Measurements from ENCODE around the gene SHROOM3.

- TF ChIP-seq CTCF (IDR thresholded peaks at IDR 0.05) (no peak), ELK1 (IDR thresholded peaks at IDR 0.05; ENCODE audit: low read depth, low read length) (no peak), CEBPB (IDR thresholded peaks at IDR 0.05) (no peak), RNF2 (IDR thresholded peaks at IDR 0.05; ENCODE audit: borderline replicate concordance, low read depth) (no peak), MAX (IDR thresholded peaks at IDR 0.05) (no peak), POLR2A (IDR thresholded peaks at IDR 0.05; ENCODE audit: low read length) (no peak), RARB (CRISPR knock-in tag; IDR thresholded peaks at IDR 0.05) (no peak), SMC3 (IDR thresholded peaks at IDR 0.05) (no peak), PHF8 (IDR thresholded peaks at IDR 0.05; ENCODE audit: borderline replicate concordance, low read depth) (no peak), REST (IDR thresholded peaks at IDR 0.05) (no peak), RAD21 (conservative IDR thresholded peaks at IDR 0.05 in 1 of 2, IDR thresholded peaks at IDR 0.05 in 1 of 2) (no peak), EP300 (IDR thresholded peaks at IDR 0.05) (no peak), ATOH8 (CRISPR knock-in tag; IDR thresholded peaks at IDR 0.05; ENCODE audit: low read depth) (no peak)
These were observed 277.5 kb downstream of the SHROOM3 start for GRCh38 chr4:76712564-76712963.
